HG03175 (cell line): Measurements from ENCODE around the gene SUPT7L.
"Not testable (repeated sequence)": the region's sequence is repeated elsewhere in the genome, so short reads cannot be mapped to it uniquely, and the experiment has no call there.

Experiments
- ATAC-seq: cut with Tn5 transposase; IDR thresholded peaks from one replicate; pipeline ENCODE4 v1.9.1; 2021; ENCODE audit warnings: mild to moderate bottlenecking, moderate library complexity; ENCODE audit not compliant: unreplicated experiment

The SUPT7L gene

GRCh38 chr2:27640722-27641245, 22.6 kb downstream of the SUPT7L start:
- no peak for ATAC-seq

DNA sequence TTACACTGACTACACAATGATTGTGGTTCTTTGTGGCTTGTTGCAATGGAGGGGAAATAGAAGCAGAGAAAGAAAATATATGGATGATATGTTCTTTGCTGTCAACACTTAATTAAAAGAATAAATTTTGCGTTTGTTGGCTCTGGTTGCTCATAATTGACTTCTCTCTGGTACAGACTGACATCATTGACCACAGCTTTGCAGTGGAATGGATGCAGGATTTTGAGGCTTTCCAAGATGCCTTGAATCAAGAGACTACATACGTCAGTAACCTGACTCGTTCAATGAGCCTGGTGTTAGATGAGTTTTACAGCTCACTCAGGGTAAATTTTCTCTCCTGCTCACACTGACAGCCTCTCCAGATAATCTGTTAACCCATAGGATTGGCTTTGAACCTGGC, 24.7 kb downstream of the SUPT7L start:
- no peak for ATAC-seq

GRCh38 chr2:27638037-27638637, 25.3 kb downstream of the SUPT7L start:
- ATAC-seq: no peak

DNA sequence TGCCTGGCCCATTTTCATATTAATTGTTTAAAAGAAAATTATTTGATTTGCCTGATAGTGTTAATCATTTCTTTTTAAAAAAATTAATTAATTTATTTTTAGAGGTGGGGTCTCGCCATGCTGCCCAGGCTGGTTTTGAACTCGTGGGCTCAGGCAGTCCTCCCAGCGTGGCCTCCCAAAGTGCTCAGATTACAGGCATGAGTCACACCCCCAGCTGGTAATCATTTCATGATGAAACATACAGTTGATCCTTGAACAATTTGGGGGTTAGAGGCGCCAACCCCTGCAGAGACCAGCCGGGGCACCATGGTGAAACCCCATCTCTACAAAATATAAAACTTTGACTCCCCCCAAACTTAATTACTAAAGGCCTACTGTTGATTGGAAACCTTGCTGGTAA, 26.6 kb downstream of the SUPT7L start:
- ATAC-seq: no peak

DNA sequence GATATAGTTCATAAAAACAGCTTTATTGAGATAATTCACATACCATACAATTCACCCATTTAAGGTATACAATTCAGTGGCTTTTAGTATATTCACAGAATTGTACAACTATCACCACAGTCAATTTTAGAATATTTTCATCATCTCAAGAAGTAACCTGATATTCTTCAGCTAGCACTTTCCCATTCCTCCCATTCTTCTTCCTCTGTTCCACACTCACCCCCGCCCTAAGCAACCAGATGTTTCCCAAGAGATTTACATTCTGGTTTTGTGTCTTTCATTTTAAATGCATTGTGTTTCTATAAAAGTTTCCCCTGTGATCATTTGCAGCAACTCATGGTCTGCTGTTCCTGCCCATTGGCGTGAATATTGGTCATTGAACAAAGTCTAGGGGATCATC, 29.1 kb downstream of the SUPT7L start:
- no peak for ATAC-seq

GRCh38 chr2:27630257-27630656, 33.2 kb downstream of the SUPT7L start:
- ATAC-seq: not testable (repeated sequence)

- ATAC-seq: peak; percentile 99
Measured at GRCh38 chr2:27628767-27629709, 34.4 kb downstream of the SUPT7L start, which contains the start of the genes CCDC121 and GPN1. Gene CCDC121, minus strand, starts transcription at chr2:27629012. Its CDS starts 1,213 bp downstream, at chr2:27627799. Gene GPN1, plus strand, starts transcription at chr2:27629050. Its CDS starts 9 bp downstream, at chr2:27629059.

DNA sequence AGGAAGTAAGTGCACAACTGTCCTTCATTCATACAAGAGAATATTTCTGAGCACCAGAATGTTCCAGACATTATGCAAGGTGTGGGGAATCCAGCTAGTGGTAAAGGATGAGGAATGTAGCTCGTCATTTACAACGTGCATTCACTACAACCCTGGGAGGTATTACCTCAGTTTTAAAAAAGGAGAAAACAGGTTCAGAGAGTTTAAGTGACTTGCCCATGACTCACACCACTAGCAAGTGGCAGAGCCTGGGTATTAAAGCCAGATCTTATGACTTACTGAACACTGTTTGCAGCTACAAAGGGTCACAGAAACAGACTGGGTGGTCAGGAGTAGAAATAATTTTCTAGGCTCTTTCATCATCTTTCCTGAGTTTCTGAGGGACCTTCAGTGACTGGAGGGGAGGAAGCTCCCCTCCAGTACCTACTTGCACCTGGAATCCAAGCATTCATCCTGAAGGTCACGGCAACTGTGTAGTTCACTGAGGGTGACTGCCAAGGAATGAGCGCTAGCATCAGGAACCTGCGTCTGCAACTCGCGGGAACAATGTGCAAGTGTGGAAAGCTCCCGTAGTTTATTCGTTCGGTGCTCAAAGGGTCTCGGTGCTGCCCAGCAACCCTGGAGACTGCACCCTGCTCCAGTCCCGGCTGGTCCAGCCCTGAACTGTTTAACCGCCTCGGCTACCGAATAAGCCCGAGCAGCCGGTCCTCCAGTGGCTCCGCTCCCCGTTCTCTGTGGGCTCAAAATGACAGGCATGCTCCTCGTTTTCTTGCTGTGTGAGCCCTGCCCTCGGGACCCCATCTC, 35.2 kb downstream of the SUPT7L start:
- ATAC-seq: peak; percentile 35

DNA sequence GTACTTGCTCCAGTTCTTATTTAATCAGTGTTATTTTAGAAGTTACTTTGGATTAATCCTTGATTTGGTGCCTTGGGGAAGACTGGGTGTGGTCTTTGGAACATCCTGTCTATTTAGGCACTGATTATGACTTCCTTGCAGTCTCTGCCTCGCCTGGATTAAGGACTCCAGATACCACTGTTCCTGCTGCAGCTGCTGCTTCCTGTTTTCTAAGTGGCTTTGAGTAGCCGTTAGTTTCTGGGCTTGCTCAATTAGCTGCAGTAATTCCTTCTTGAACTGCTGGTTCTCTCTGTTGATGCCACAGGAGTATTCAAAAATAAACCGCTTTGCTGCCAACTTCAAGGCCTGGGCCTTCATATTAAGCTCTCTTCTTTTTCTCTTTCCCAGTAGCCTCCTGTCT, 36.5 kb downstream of the SUPT7L start:
- not testable (repeated sequence) for ATAC-seq

DNA sequence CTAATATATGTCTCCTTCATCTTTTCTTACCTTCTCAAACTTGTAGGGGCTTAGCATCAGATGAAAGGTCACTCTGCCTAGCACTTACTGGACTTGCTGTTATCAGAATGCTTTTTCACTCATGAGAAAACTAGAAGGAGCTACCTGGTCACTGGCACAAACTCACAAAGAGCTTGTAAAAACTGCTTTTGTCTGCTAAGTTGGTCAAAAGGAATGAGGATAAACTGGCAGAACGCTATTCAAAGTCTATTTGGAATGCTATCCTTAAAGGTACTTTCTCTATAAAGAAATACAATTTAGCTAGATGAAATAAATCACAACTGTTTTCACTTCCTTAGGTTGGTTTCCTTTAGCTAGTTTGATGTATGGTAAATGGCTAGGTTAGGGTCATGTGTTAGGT, 37.1 kb downstream of the SUPT7L start:
- ATAC-seq: not testable (repeated sequence)

- ATAC-seq: no peak
Measured at GRCh38 chr2:27624943-27625342, 38.5 kb downstream of the SUPT7L start.

GRCh38 chr2:27622921-27623384, 40.5 kb downstream of the SUPT7L start:
- no peak for ATAC-seq

DNA sequence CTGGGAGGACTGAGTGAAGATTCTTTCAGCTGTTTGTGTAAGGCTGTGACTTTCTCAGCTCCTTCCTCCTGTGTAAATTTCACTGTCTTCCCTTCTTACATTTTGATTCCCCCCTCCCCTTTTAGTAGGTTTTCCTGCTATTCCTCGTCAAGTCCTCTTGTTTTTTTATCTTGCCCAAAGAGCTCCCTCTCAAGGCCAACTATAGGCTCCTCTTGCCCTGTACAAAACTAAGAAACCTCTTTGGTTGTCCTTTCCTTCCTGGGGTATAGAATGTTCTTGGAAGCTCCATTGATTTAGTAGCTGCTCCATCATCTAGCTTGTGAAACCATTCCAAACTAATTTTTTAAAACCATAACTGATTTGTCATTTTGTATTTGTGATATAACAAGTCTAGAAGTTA, 41.9 kb downstream of the SUPT7L start:
- ATAC-seq: no peak

DNA sequence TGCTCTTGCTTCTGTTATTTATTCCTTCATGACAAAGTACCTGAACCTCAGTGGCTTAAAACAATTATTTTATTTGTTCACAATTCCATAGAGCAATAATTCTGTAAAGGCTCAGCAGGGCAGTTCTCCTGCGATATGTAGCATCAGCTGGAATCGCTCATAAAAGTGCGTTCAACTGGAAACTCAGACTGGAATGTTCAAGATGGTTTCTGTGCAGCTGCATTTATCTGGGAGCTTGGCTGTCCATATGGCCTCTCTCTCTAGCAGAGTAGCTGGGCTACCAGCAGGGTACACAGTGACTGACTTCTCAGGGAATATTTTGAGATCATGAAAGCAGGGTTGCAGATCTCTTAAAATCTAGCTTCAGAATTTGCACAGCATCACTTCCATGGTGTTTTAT, 48.1 kb downstream of the SUPT7L start:
- no peak for ATAC-seq

DNA sequence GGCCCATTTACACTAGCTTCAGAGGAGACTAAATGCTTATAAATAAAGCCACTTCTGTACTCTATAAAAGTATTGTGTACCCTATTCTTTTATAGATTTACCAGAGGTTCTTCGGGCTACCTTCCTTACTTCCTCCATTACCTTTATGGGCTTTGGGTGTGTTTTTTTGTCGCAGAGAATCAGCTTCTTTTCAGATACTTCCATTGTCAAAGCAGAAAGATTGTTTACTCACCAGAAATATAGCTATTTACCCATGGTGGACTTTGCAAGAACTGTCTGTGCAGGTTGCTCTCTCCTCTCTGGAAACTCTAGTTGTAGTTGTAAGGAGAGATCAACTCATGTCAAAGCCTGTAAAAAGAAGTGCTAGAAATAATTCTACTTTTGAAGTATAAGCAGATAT, 49.4 kb downstream of the SUPT7L start:
- no peak for ATAC-seq

- ATAC-seq: no peak
Measured at GRCh38 chr2:27606611-27607010, 56.8 kb downstream of the SUPT7L start.
